Neuron (in vitro differentiated cells): Measurements from ENCODE around the gene GSKIP.

Experiments used
- H2AFZ ChIP-seq: one replicate; pipeline ENCODE4 v1.6.1; 2013; ENCODE audit warnings: low read depth, mild to moderate bottlenecking, inconsistent platforms, low read length, moderate library complexity
- H3K27me3 ChIP-seq: one replicate; pipeline ENCODE4 v1.6.1; 2013; ENCODE audit warnings: low read length; ENCODE audit not compliant: insufficient read depth
- H3K36me3 ChIP-seq: one replicate; pipeline ENCODE4 v1.6.1; 2013; ENCODE audit warnings: low read length; ENCODE audit not compliant: insufficient read depth
- H3K4me1 ChIP-seq: one replicate; pipeline ENCODE4 v1.6.1; 2013; ENCODE audit warnings: low read length; ENCODE audit not compliant: insufficient read depth
- H3K4me3 ChIP-seq: 2 replicates; pipeline ENCODE4 v1.5.1; 2013; ENCODE audit warnings: mild to moderate bottlenecking, low read length, moderate library complexity
- H3K9me3 ChIP-seq: one replicate; pipeline ENCODE4 v1.6.1; 2013; ENCODE audit warnings: low read length

The GSKIP gene

DNA sequence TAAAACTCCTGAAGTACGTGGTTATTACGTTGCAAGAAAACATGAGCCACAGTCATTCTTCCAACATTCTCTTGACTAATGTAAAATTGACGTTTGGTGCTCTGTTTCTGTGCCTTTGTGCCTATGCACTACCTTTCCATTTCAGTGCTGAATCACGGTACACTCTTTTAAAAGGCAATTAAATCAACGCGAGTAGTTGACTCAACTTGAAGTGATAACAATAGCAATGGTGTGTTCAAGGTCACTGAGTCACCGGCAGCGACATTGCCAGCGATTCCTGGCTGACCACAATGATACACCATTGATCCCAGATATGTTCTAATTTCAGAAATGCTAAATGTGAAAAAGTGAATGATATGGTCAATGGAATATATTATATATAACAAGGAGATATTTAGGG is 46.4 kb downstream of the GSKIP start:
- Histone ChIP-seq H3K4me3 (no peak overlapping the region), H3K9me3 (no peaks in the 10 kb centered on the region), H2AFZ (no peak overlapping the region), H3K36me3 (no peaks in the 10 kb centered on the region), H3K27me3 (no peaks in the 10 kb centered on the region), H3K4me1 (no peaks in the 10 kb centered on the region)

DNA sequence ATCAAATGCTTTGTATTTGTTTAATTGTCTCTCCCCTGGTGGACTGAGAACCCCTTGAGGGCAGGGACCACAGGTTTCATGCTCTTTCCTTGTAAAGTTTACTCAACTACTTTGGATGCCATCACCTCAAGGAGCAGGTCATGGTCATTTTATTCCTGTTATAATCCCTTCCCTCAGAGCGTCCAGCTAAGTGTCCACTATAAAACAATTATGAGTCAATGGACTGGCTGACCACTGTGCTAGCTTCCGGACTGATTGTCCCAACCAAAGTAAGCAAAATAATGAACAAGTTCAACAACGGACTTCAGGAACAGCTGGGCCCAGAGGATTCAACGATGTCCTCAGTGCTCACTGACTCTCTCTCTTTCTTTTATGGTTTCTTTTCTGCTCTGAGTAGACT is 46.8 kb downstream of the GSKIP start:
- H3K9me3 ChIP-seq = no peaks in the 10 kb centered on the region

DNA sequence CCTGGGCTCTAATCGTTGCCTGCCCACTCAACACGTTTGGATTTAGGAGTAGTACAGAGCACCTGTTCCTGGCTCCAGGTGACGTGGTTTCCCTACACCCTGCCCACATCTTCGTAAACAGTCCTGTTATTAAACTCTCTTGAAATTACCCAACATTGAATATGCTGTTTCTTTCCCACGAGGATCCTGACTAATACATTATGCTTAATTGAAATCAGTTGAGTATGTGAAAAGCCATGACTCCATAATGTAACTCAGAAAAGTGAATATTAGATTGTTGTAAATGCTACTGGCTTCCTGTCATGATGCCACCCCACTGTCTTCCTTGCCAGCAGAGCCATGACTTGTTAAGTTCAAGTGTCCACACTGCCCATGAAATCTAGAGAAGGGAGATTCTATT is 50.2 kb downstream of the GSKIP start:
- Histone ChIP-seq H3K9me3 (no peaks in the 10 kb centered on the region), H3K4me1 (peaks cover 8% of the 10 kb centered on the region), H2AFZ (no peak overlapping the region), H3K27me3 (no peaks in the 10 kb centered on the region), H3K4me3 (no peak overlapping the region), H3K36me3 (no peaks in the 10 kb centered on the region)

More for the DNA sequence above, 46.8 kb downstream of the GSKIP start:
- Histone ChIP-seq H3K4me1 (no peaks in the 10 kb centered on the region), H3K27me3 (no peaks in the 10 kb centered on the region), H2AFZ (no peak overlapping the region), H3K36me3 (no peaks in the 10 kb centered on the region), H3K4me3 (no peak overlapping the region)

GRCh38 chr14:96415559-96415958 is 52.2 kb downstream of the GSKIP start:
- Histone ChIP-seq H3K4me3 (no peak overlapping the region), H3K9me3 (no peaks in the 10 kb centered on the region), H2AFZ (no peak overlapping the region), H3K36me3 (no peaks in the 10 kb centered on the region), H3K27me3 (no peaks in the 10 kb centered on the region), H3K4me1 (peaks cover 8% of the 10 kb centered on the region)

DNA sequence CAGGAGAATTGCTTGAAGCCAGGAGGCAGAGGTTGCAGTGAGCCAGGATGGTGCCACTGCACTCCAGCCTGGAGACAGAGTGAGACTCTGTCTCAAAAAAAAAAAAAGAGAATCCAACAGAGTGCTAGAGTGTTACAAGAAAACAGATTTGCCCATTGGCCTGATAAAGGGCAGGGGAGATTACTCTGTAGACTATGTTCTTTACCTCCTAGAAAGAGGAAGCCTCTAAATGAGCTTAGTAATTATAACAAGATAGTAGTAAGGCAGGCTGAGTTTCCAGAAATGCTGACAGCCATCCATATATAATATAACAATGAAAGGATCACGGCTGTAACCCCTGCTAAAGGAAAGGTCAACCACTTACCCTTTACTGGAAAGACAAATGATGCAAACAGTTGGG is 53.0 kb downstream of the GSKIP start:
- H3K9me3 ChIP-seq = no peaks in the 10 kb centered on the region
- H2AFZ ChIP-seq = no peak overlapping the region
- H3K4me1 ChIP-seq = peaks cover 10% of the 10 kb centered on the region
- no peak overlapping the region for H3K4me3 ChIP-seq
- no peaks in the 10 kb centered on the region for H3K27me3 ChIP-seq
- no peaks in the 10 kb centered on the region for H3K36me3 ChIP-seq

- Histone ChIP-seq H2AFZ (no peak overlapping the region), H3K4me1 (peaks cover 11% of the 10 kb centered on the region), H3K9me3 (no peaks in the 10 kb centered on the region), H3K27me3 (no peaks in the 10 kb centered on the region), H3K4me3 (no peak overlapping the region), H3K36me3 (no peaks in the 10 kb centered on the region)
Observed at GRCh38 chr14:96417254-96417653, 53.9 kb downstream of the GSKIP start.

GRCh38 chr14:96418075-96418474 is 54.7 kb downstream of the GSKIP start:
- Histone ChIP-seq H3K9me3 (no peaks in the 10 kb centered on the region), H3K4me3 (no peak overlapping the region), H2AFZ (no peak overlapping the region)

GRCh38 chr14:96421236-96421635 is 57.9 kb downstream of the GSKIP start:
- H2AFZ ChIP-seq = no peak overlapping the region
- H3K4me1 ChIP-seq = peaks cover 20% of the 10 kb centered on the region
- no peak overlapping the region for H3K4me3 ChIP-seq
- no peaks in the 10 kb centered on the region for H3K27me3 ChIP-seq
- no peaks in the 10 kb centered on the region for H3K9me3 ChIP-seq
- no peaks in the 10 kb centered on the region for H3K36me3 ChIP-seq

More at GRCh38 chr14:96418075-96418474, 54.7 kb downstream of the GSKIP start:
- H3K4me1 ChIP-seq = peaks cover 17% of the 10 kb centered on the region
- H3K27me3 ChIP-seq = no peaks in the 10 kb centered on the region
- no peaks in the 10 kb centered on the region for H3K36me3 ChIP-seq

DNA sequence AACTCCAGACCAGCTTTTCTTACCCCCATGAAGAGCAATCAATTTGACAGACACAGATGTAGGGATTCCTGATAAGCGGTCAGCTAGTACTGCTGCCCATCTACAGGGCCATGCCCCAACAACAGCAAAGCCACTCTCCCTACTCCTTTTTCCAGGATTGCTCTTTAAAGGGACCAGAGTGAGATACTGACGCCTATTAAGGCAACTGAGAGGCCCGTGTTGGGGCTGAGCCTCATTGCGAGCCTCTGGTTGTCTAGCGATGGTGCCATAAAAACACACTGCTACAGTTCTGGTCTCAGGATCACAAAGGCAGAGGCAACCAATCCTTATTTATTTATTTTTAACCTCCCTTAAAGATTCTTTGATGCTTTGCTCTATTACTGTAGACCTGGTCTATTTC is 59.7 kb downstream of the GSKIP start:
- H3K9me3 ChIP-seq = no peaks in the 10 kb centered on the region
- peaks cover 12% of the 10 kb centered on the region for H3K4me1 ChIP-seq
- H3K27me3 ChIP-seq = no peaks in the 10 kb centered on the region
- no peak overlapping the region for H3K4me3 ChIP-seq
- no peak overlapping the region for H2AFZ ChIP-seq
- no peaks in the 10 kb centered on the region for H3K36me3 ChIP-seq

DNA sequence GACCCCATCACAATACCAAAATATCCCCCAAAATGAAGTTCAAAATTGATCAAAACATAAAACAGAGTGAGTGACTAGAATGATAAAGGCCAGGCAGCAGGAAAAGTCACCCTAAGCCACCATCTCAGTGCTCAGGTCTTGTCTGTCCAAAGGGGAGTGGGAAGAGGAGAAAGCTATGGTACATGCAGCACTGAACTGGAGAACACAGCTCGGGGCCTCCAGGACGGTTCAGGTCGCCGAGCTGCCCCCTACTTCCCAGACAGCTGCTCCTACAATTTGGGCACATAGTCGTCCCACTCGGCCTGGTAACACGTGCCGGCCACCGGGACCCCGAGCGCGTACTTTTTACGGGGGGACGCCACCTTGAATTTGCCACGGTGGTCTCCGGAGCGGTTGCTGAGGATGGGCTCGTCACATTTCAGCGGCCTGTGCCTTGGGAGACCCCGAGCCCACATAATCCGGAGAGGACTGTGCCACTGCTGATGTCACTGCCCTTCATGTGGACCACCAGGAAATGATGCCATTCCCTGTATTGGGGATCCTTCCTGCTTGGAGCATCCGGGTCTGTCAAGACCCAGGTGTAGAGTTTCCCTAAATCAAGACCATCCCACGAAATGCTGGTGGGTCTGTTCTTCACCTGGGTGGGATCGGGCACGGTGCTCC is 60.3 kb downstream of the GSKIP start:
- no peak overlapping the region for H2AFZ ChIP-seq
- no peak overlapping the region for H3K4me3 ChIP-seq
- no peaks in the 10 kb centered on the region for H3K27me3 ChIP-seq

DNA sequence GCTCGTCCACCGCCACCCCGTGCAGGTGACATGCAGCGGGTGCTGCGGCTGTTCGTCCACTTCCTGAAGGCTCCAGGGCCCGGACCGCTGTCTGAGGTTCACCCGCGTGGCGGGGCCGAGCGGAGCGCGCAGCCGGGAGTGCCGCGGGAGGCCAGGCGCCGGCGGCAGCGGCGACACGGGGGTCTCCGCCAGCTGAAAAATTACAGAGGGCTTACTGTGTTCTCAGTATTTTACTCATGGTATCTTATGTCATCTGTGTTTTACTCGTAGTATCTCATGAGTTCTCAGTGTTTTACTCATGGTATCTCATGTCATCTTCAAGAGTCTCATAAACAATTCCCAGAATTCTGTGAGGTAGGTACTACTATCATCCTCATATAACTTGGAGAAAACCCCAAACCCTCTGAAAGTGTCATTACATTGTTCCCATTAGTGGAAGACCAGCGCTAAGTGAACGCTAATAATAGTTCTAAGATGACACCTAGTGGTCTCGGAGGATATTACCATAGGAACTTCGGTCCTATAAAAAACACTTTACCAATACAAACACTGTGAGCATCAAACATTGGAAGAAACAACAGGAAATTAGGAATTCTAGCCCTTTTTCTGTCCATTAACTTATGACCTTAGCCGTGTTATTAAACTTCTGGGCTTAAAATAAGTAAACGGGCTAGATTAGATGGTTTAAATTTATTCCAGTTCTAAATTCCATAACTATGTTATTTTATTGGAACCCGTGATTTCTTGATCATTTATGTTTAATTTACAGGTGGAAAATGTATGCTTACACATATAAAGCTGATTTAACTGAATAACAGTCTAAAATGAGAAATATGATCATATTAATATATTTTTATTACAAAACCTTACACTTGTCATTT is 61.0 kb downstream of the GSKIP start:
- no peak overlapping the region for H3K4me3 ChIP-seq

More for the DNA sequence above, 60.3 kb downstream of the GSKIP start:
- H3K4me1 ChIP-seq = peaks cover 12% of the 10 kb centered on the region
- no peaks in the 10 kb centered on the region for H3K9me3 ChIP-seq
- H3K36me3 ChIP-seq = no peaks in the 10 kb centered on the region

GRCh38 chr14:96434040-96434439 is 70.7 kb downstream of the GSKIP start:
- H3K36me3 ChIP-seq = no peaks in the 10 kb centered on the region
- H3K9me3 ChIP-seq = no peaks in the 10 kb centered on the region
- no peak overlapping the region for H2AFZ ChIP-seq
- H3K4me3 ChIP-seq = no peak overlapping the region
- no peaks in the 10 kb centered on the region for H3K4me1 ChIP-seq
- H3K27me3 ChIP-seq = no peaks in the 10 kb centered on the region

More for the DNA sequence above, 61.0 kb downstream of the GSKIP start:
- Histone ChIP-seq H3K9me3 (no peaks in the 10 kb centered on the region), H3K27me3 (no peaks in the 10 kb centered on the region), H3K4me1 (peaks cover 12% of the 10 kb centered on the region), H3K36me3 (no peaks in the 10 kb centered on the region), H2AFZ (no peak overlapping the region)
